Fibroblast of the conjunctiva (primary cell): Measurements from ENCODE around the gene RFPL3.
"Not testable (repeated sequence)": the region's sequence is repeated elsewhere in the genome, so short reads cannot be mapped to it uniquely, and the experiment has no call there.

Experiments
- DNase-seq: peaks from one replicate; pipeline ENCODE4 v3.0.0-alpha.2; 2010; ENCODE audit warnings: low read depth

The RFPL3 gene

DNA sequence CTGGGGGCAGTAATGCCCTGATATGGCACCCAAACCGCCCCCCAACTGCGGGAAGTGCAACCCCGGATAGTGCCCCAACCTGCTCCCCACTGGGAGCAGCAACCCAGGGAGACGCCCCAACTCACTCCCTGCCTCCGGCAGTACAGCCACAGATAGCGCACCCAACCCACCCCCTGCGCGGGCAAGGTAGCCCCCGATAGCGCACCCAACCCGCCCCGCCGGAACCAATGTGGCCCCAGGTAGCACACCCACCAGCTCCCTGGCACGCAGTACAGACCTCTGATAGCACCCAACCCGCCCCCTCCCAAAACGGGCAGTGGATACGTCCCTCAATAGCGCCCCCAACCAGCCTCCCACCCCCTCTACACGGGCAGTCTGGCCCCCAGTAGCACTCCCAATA is 3.8 kb upstream of the RFPL3 start:
- no peak for DNase-seq

DNA sequence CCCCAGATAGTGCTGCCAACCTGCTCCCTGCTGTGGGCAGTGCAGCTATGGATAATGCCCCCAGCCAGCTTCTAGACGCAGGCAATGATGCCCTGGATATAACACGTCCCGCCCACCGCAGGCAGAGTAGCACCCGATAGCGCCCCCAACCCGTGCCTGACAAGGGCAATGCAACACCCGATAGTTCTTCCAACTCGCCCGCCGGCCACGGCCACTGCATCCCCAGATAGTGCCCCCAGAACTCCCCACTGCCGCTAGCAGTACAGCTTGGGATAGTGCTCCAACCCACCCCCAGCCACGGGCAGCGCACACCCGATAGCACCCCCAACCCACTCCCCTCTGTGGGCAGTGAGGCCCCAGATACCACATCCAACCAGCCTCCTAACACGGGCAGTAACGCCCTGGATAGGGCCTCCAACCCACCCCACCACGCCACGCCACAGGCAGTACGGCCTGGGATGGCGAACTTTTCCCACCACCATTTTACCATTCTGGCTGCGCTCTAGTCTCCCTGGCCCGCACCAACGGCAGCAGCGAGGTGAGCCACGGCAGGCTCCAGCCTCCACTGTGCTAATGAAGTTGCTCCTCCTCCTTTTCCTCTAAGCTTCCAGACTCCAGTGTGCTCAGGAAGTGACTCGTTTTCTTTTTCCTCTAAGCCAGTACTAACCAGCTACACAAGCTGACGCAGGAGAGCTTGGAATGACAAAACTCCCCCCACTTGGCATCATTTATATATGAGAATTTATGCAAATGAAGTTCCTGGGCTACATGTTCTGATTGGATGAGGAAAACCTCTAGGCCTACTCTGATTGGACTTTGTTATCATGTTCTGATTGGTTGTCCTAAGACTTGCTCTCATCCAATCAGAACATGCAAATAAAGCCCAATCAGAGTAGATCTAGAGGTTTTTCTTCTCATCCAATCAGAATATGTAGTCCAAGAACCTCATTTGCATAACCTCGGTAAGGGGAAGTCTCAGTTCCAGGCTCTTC is 3.0 kb upstream of the RFPL3 start:
- no peak for DNase-seq

DNA sequence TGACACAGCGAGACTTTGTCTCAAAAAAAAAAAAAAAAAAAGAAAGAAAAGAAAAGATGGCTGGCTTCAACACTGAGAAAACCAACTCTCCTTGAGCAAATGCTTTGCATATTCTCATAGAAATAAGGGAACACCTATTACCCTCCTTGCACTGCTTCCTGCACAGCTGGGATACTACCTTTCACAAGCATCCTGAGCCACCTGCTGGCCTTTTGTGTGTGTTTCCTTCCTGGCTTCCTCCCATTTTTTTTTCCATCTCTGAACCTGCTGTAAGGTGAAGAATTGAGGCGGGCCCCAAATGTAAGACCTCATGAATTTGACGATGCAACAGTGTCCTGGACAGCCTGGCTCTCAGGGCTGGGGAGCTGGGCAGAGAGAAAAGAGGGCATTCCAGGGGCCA is 1.9 kb upstream of the RFPL3 start:
- no peak for DNase-seq

DNA sequence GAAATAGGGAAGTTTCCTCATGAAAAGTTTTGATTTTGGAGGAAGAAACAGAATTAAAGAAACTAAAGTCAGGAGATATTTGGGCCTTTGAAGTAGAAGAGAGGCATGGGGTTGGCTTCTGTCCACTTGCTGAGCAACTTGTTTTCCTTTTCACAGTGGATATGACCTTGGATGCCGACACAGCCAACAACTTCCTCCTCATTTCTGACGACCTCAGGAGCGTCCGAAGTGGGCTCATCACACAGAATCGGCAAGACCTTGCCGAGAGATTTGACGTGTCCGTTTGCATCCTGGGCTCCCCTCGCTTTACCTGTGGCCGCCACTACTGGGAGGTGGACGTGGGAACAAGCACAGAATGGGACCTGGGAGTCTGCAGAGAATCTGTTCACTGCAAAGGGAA is 2.4 kb downstream of the RFPL3 start:
- not testable (repeated sequence) for DNase-seq

DNA sequence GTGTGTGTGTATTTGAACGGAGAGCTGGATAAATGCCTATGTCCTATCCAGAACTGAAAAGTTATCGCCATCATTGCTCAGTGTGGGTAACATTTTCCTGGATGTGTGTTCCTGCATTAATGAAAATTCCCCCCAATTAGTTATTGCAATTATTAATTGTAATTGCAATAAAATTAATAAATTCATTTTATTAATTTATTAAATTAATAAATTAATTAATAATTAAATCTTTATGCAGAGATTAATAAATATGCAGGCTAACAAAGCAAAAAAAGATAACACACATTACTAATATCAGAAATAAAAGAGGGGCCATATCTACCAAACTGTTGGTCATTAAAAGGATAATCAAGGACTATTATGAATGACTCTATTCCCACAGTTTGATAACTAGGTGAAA is 3.6 kb downstream of the RFPL3 start:
- DNase-seq = no peak

DNA sequence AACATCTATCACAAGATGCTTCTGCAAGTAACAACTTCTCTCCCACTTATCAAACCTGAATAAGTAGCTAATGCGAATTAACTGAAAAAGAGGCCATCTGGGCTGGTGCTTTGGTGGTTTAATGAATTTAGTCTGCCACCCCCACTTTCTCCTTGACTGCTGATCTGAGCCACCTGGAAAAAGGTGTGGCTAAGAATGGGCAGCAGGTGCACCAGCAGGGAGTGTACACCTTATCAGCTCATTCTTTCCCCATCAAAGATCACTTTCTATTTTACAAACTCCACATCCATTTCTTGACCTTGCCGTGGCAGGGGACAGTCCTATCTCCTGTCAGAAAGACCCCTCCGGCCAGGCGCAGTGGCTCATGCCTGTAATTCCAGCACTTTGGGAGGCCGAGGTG is 6.5 kb downstream of the RFPL3 start:
- no peak for DNase-seq

DNA sequence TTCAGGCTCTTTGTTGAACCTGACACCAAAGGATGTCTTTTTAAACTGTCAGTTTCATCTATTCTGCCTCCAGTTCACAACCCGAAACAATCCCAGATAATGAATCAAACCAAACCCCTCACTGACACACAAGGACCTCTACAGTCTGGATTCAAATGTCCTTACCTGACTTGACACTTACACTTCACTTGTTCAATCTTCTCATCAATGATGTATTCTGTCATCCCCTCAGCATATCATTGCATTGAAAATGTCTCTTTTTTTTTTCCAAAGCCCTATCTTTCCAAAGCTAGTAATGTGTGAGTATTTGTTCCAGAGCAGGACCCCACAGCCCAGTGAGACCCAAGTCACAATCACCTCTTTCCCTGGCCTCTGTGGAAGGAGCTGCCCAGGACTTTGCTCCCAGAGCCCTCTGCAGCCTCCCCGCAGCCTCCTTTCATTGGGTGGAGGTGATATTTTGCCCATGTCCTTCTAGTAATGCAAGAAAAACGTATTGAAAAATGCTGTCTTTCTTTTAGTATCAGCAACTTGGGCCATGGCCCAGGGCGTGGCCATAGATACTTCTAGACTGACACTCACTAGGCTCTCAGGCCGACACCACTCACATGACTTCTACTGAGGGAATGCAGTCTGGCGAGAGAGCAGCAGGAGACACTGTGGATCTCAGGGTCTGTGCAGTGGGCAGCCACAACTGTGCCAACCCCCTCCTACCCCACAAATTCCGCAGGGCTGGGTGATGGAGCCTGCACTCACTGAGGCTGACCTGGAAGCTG is 18.2 kb downstream of the RFPL3 start:
- DNase-seq = no peak

DNA sequence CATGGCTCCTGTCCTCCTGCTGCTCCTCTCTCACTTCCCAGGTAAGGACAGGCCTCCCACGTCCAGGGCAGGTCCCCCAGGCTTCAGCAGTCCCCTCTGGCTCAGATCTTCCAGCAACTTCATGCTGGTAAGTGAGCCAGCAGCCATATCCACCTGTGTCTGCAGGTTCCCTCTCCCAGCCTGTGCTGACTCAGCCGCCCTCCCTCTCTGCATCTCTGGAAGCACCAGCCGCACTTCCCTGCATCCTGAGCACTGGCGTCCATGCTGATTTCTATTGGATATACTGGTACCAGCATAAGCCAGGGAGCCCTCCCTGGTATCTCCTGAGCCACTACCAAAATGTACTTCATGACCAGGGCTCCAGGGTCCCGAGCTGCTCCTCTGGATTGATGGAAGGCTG is 19.0 kb downstream of the RFPL3 start:
- DNase-seq = no peak

DNA sequence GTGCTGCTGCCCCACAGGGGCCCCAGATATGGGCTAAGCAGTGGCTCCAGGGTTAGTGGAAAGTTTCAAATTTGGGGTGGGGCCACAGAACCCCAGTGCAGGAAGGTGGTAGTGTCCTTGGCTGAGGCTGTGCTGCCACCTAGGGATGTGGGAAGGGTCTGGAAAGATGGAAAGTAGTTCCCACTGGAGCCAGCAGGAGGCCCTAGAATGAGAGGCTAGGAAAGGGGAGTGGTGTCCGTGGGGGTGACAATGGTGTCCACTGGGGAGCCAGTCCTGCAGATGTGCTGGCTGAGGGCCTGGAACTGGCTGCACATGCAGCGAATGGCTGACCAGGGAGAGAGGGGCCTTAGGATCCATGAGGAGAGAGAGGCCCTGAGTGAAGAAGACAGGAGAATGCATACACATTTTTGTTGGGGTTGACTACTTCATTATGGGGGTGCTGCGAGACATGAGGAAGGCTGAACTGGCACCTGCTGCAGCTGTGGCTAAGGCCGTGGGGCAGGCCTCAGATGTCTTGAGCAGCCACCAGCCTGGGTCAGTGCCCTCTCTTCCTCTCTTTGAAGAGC is 21.1 kb downstream of the RFPL3 start:
- DNase-seq = no peak

DNA sequence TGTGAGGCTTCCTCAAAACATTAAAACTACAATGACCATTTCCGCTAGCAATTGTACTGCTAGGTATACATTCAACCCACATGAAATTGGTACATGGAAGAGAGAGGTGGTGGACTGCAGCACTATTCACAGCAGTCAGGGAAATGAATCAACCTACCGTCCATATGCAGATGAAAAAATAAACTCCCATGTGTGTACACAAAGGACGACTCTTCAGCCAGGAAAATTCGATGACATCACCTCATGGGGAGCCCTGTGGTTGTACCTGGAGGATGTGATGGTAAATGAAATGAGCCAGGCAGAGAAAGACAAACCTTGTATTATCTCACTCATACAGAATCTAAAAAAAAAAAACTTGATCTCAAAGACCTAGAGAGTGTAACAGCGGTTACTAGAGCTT is 23.3 kb downstream of the RFPL3 start:
- DNase-seq = no peak

DNA sequence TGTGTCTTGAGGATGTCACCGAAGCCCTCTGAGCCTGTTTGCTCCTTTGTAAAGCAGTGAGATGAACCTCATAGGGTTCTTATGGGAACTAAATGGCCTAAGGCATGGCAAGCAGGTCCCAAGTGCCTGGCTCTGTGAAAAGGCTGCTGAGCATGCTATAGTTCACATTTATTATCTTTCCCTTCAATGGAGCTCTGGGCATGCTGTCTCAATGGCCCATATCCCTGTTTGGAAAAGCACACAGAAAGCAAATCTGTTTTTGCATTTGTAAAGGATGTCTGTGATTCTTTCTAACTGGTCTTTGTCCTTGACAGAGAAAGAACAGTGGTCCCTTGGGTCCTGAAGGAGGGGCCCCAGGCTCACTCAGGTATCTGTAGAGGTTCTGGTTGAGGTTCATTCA is 28.0 kb downstream of the RFPL3 start:
- no peak for DNase-seq

DNA sequence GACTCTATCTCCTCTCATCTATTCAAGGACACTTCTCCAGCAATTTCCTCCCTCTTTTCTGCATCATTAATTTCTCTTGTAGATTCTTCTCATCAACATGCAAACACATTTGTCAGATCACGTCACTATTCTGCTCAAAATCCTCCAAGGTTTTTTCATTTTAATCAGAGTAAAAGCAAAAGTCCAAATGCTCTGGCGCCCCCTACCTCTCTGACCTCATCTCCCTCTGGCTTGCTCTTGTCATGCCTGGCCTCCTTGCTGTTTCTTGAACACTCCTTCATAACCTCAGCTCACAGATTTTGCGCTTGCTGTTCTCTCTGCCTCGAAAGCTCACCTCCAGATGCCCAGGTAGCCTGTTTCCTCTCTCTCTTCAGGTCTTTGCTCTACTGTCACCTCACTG is 32.0 kb downstream of the RFPL3 start:
- no peak for DNase-seq

DNA sequence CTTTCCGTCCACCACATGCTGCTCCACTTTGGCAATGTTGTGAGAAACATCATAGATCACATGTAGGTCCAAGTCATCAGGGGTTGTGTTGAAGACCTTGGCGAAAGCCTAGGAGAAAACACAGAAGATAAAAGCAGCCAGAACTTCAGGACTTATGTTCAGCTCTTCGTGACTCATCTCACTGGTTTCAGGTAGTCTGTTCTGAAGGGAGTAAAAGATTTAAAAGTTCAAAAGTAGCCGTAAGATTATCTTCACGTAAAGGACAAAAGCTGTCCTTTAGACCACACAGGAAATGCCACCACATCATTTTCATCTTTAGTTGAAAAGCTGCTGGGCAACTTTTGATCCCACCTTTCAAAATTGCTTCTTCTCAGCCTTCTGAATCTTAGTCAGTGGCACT is 37.4 kb downstream of the RFPL3 start:
- no peak for DNase-seq

DNA sequence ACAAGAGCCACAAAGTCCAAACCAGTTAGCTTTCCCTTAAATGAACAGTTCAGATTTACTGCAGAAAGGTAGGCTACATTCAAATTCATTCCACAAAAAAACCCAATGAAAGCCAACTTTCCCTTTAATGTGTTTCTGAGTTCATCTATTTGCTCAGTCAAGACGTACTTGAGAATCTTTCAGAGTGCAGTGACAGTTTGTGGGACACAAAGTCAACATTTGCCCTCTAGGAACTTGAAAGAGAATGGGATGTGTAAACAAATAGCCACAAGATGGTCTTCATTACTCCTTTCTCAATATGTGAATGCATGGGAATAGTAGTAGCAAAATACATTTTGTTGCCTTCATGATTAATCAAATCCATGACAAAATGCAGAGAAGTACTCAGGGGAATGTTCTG is 38.6 kb downstream of the RFPL3 start:
- DNase-seq = no peak

DNA sequence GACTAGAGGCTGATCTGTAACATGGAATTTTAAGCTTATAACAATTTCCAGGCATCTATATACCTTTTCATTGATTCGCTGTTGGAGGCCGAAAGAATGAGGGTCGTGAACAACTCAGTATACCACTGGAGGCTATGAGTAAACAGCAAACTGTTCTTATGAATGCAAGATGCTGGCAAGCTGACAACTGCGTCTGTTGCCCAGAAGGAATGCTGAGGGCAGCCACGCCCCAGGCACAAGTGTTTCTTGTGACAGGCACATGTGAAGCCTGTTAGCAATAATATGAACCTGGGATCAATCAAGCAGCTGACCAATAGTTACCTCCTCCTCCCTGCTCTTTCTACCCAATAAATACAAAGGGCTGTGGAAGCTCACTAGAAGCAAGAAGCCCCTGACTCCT is 39.1 kb downstream of the RFPL3 start:
- peak; percentile 24 for DNase-seq

DNA sequence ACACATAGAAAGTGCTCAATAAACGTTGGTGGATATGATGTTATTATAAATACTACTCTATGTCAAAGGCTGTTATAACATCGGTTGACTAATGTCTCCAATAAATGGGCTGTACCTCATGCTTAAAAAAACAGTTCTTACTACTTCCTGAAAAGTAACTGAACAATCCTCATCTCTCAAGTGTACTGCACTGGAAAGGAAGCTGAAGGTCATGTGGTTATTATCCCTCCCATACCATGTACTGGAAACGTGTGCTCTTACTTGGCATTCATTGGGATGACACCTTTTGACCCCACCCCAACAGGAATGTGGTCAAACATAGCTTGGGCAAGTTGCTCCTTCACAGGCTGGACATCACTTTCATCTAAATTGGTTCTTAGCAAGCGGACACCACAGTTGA is 43.8 kb downstream of the RFPL3 start:
- no peak for DNase-seq

DNA sequence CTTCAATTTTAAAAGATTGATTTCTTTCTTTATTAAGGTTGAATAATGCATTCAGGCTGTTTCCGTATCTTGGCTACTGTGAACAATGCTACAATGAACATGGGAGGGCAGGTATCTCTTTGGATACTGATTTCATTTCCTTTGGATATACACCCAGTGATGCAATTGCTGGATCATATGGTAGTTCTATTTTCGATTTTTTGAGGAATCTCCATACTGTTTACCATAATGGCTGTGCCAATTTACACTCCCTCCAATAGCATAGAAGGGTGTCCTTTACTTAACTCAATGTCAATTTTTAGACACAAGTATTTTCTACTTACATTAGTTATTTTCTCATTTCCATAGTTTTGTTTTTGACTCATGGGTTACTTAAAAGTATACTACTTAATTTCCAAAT is 46.4 kb downstream of the RFPL3 start:
- DNase-seq = no peak

DNA sequence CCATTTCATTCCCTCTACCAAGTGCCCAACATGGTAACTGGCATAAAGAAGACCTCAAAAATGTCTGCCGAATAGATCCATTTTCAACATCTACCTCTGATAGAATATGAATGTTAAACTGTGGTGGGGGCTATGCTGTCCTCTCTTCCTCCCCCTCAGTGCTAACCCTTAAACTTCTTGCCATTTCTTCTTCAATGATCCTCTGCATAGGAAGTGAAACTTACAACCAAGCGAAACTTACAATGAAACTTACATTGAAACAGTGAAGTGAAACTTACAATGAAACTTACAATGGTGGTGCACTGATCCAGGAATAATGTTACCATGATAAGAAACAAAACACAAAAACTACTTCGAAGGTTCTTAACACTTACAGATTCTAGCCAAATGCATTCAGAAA is 49.6 kb downstream of the RFPL3 start:
- DNase-seq = no peak

DNA sequence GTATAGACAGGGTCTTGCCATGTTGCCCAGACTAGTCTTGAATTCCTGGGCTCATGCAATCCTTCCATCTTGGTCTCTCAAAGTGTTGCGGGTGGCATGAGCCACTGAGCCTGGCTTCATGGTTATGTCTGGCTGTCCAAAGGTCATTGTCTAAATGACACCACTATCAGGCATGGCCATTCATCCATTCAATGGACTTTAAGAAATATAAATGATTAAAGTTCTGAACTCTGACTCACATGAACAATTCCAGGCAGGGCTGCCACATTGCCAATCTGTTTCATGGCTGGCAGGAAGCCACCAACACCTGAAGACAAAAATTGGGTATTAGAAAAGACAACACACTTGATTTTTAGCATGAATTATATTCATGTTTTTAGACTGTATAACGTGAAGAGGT is 50.3 kb downstream of the RFPL3 start:
- no peak for DNase-seq

DNA sequence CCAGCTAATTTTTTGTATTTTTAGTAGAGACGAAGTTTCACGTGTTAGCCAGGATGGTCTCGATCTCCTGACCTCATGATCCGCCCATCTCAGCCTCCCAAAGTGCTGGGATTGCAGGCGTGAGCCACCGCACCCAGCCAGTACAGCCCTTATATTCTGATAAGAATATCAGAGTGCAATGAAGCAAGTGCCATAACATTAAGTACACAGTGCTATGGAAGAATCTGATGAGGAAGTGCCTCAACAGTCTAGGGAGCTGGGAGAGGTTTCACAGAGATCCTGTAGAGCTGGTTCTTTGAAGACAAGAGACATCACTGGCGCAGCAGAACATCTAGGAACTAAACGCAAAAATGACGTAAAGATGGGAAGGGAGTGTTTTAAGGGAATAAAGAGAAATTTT is 52.3 kb downstream of the RFPL3 start:
- DNase-seq = no peak

DNA sequence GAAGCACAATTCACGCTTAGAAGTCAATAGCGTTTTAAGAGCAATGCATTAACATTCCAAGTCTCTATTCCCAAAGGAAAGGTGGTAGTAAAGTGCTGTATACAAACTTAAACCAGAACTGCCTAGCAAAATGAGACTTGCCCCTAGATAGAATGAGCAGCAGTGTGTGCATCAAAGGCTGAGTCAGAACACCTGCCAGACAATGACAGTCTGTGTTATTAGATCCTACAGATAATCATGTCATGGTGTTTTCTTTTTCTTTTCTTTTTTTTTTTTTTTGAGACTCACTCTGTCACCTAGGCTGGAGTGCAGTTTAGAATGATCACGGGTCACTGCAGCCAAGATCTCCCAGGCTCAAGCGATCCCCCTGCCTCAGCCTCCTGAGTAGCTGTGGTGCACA is 52.8 kb downstream of the RFPL3 start:
- no peak for DNase-seq
